H1 (cell line): ENCODE results near the gene ALOX12. TPM values are rescaled to one million over a fixed set of nuclear protein-coding genes. Genes with fewer than 3 reads are reported as not detected.

ENCODE experiments used
- CHD7 ChIP-seq: fragments of 300-600 bp; sonication (generic); IDR thresholded peaks from 2 replicates; pipeline ENCODE4 v1.7.1; 2012; ENCODE audit warnings: low read length, moderate library complexity, mild to moderate bottlenecking, inconsistent platforms; ENCODE audit not compliant: insufficient replicate concordance
- TAF7 ChIP-seq: optimal IDR thresholded peaks from 2 replicates; pipeline ENCODE3; 2011; ENCODE audit warnings: low read depth, mild to moderate bottlenecking, inconsistent platforms, low read length, moderate library complexity, borderline replicate concordance
- polyA plus RNA-seq, 7 experiments: library from polyadenylated mRNA; depleted of rRNA in 3 of 7; stranded (reverse) in 5 of 7; unstranded in 2 of 7; fragments of >200 nt in 5 of 7; fragments of 200-250 nt in 2 of 7; gene quantifications; 1 replicate in 5 of 7; 2 replicates in 1 of 7; 4 replicates in 1 of 7; pipeline versions ENCODE4 v1.2.1 to v1.2.3, GENCODE V29; 2011 to 2013; ENCODE audit warnings: missing spikeins in 2 of 7, mixed read lengths in 2 of 7
- total RNA-seq: library from RNA; stranded (reverse); fragmentation: NEBNext Ultra II Directional; extraction: Animal tissue kit (Norgen Biotek cat#: 25700); gene quantifications from 2 replicates; pipeline ENCODE4 v1.2.1, GENCODE V29; 2021

ALOX12 gene
- total and polyA plus RNA-seq, 2 of the 8 experiments (the other 6 are each of a cell fraction or from before 2014, with no cell fraction given): 1.4 to 2.0 TPM

GRCh38 chr17:6997171-6997570, 1.3 kb downstream of the ALOX12 start (continued):
- TF ChIP-seq TAF7 (no peak), CHD7 (no peak)
